ENCODE data around the gene GALNT1.

GRCh38 chr18:35571138-35571537 is 10.4 kb upstream of the GALNT1 start:
- TF ChIP-seq POLR2A (IDR thresholded peaks at IDR 0.05; ENCODE audit: low read depth, low read length) (no peak), RFX5 (IDR thresholded peaks at IDR 0.05; ENCODE audit: low read depth, low read length) (no peak), RAD21 (IDR thresholded peaks at IDR 0.05; ENCODE audit: low read length) (no peak), CTCF (conservative IDR thresholded peaks at IDR 0.05; ENCODE audit: low read depth, low read length) (no peak), USF2 (IDR thresholded peaks at IDR 0.05; ENCODE audit: low read depth, low read length) (no peak), CEBPB (IDR thresholded peaks at IDR 0.05; ENCODE audit: low read depth, low read length) (no peak), NFE2L2 (IDR thresholded peaks at IDR 0.05; ENCODE audit: low read depth, low read length) (no peak), CHD1 (IDR thresholded peaks at IDR 0.05; ENCODE audit: low read depth, low read length) (no peak), BHLHE40 (IDR thresholded peaks at IDR 0.05; ENCODE audit: low read depth, low read length) (no peak), RCOR1 (IDR thresholded peaks at IDR 0.05; ENCODE audit: insufficient replicate concordance, low read length) (no peak), MXI1 (IDR thresholded peaks at IDR 0.05; ENCODE audit: borderline replicate concordance, low read depth, low read length) (no peak), SMC3 (IDR thresholded peaks at IDR 0.05; ENCODE audit: low read depth, low read length) (no peak), FOS (IDR thresholded peaks at IDR 0.05; ENCODE audit: low read depth, low read length) (no peak), MAZ (IDR thresholded peaks at IDR 0.05; ENCODE audit: borderline replicate concordance, low read depth, low read length) (no peak)
